Heart left ventricle (tissue), 16 donors: ENCODE results near the gene AGMO. TPM values are rescaled to one million over a fixed set of nuclear protein-coding genes. Genes with fewer than 3 reads are reported as not detected.

Experiments
- ATAC-seq, 4 donors: fragments of 200-7000 bp; cut with Tn5 transposase; one replicate each; pipeline ENCODE4 v1.9.1; 2020 to 2022; ENCODE audit warnings: moderate library complexity in 4 of 4, mild to moderate bottlenecking in 3 of 4, moderate number of reproducible peaks in 1 of 4
- DNase-seq, 5 donors: peaks; one replicate each; pipeline ENCODE4 v3.0.0-alpha.2; 2020
- H3K27ac ChIP-seq, 12 donors: fragments of 200-600 bp; sonication (generic) in 4 of 12; one replicate each; pipeline versions ENCODE4 v1.5.0 to v1.8.0; 2016 to 2022; ENCODE audit warnings: mild to moderate bottlenecking in 2 of 12
- H3K27me3 ChIP-seq, 9 donors: fragments of 200-600 bp; sonication (generic) in 2 of 9; one replicate each; pipeline versions ENCODE4 v1.5.1 to v1.8.0; 2016 to 2022; ENCODE audit warnings: mild to moderate bottlenecking in 3 of 9
- H3K36me3 ChIP-seq, 9 donors: fragments of 200-600 bp; sonication (generic) in 2 of 9; one replicate each; pipeline versions ENCODE4 v1.5.0 to v1.8.0; 2018 to 2022; ENCODE audit warnings: mild to moderate bottlenecking in 2 of 9
- H3K4me1 ChIP-seq, 12 donors: fragments of 200-600 bp; sonication (generic) in 4 of 12; one replicate each; pipeline versions ENCODE4 v1.5.0 to v1.8.0; 2016 to 2022; ENCODE audit warnings: mild to moderate bottlenecking in 3 of 12
- H3K4me3 ChIP-seq, 12 donors: fragments of 200-600 bp; sonication (generic) in 4 of 12; one replicate each; pipeline versions ENCODE4 v1.5.0 to v1.8.0; 2017 to 2022; ENCODE audit warnings: mild to moderate bottlenecking in 9 of 12, moderate library complexity in 4 of 12
- H3K9me3 ChIP-seq, 12 donors: fragments of 200-600 bp; sonication (generic) in 4 of 12; one replicate each; pipeline versions ENCODE4 v1.5.0 to v1.8.0; 2016 to 2022; ENCODE audit warnings: mild to moderate bottlenecking in 1 of 12
- CTCF ChIP-seq, 12 donors: fragments of 200-600 bp; sonication (generic) in 4 of 12; IDR thresholded peaks; one replicate each; pipeline versions ENCODE4 v1.5.0 to v1.8.0; 2018 to 2022; ENCODE audit warnings: antibody characterized with exemption in 12 of 12, mild to moderate bottlenecking in 5 of 12
- POLR2A ChIP-seq, 2 donors: fragments of 450-650 bp; IDR thresholded peaks; one replicate each; pipeline ENCODE4 v1.6.1; 2017; ENCODE audit warnings: antibody characterized with exemption in 2 of 2, mild to moderate bottlenecking in 2 of 2, moderate library complexity in 2 of 2
- WGBS, 4 donors: extraction: QIAGEN DNeasy Blood & Tissue Kit in 2 of 4; methylation state at CpG; one replicate each; pipeline versions ENCODE4 v1.1.5 to v1.1.7; 2013 to 2018; 5-methylcytosine and 5-hydroxymethylcytosine counted together
- intact Hi-C, 10 donors: fragments of 100-400 bp; cut with DNase I; formaldehyde crosslinking; loops; one replicate each; pipeline versions ENCODE4 v1.11.1 to v1.14.2; 2022
- polyA plus RNA-seq, 2 donors: library from polyadenylated mRNA; stranded (reverse); fragments of 200-250 nt; gene quantifications; one replicate each; pipeline ENCODE4 v1.2.3, GENCODE V29; 2013
- total RNA-seq, 9 donors: library from RNA; depleted of rRNA in 2 of 9; stranded (reverse); fragments of >200 nt in 2 of 9; fragmentation: NEBNext Ultra II Directional in 3 of 9; extraction: Animal tissue kit (Norgen Biotek cat#: 25700) in 3 of 9; gene quantifications; one replicate each; pipeline versions ENCODE4 v1.1.0 to v1.2.4, GENCODE V29; 2016 to 2023
- donor health status: ischemic (EF 13 %, LVEDD 7.1; RV severe dilation, severe dysfunction).
- donor health status: healthy with polysubstance abuse.
- donor health status: DM: no; HTN: yes; CAD: no.
- donor health status: DM: no; HTN: no; CAD: no.
- donor health status: ischemic (EF 25% LVEDD 6.9; RV normal size, moderate dysfunction).
- donor health status: ischemic (EF 25% LVEDD 5.7; RV mildly dilated, moderate dysfunction).
- donor health status: healthy.
- donor health status: DM: yes; HTN: yes; CAD: no.
- donor health status: ischemic (EF 35%, LVEDD 5.7; RV mildly dilated, moderate dysfunction).
- donor health status: nonischemic (EF 11% LVEDD 7.7; RV severe dilation, severe dysfunction).
- donor health status: DM: yes; HTN: yes; CAD: no.
- donor health status: PGD.
- donor health status: ischemic (EF 29% LVEDD 5.4; RV normal size, mild dysfunction).
- donor health status: nonischemic (EF 23%, LVEDD 6.1; RV moderate dilation, normal function).

AGMO gene
- total and polyA plus RNA-seq, 11 donors = 0.12 to 0.72 (median 0.40) TPM; not detected in 1

DNA sequence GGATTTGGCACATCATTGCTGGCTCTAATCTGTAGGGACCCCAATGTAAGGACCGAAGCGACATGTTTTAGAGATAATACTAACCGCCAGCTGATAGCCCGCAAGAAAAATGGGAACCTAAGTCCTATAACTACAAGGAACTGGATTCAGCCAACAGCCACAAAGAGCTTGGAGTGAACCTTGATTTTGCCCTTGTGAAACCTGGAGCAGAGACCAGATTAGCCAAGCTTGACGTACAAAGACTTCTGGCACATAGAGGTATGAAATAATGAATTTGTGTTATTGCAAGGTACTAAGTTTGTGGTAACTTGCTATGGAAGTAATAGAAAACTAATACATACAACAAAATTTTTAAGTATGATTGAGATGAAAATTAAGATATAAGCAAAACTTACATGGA, 246.9 kb downstream of the AGMO start:
- ATAC-seq (no peak), DNase-seq (no peak)
- intact Hi-C loops = no loop called here
- Histone ChIP-seq H3K27me3 (no peaks in the 10 kb centered on the region), H3K36me3 (no peaks in the 10 kb centered on the region), H3K9me3 (peaks cover 0 to 17% (median 0%) of the 10 kb centered on the region in 12 donors), H3K27ac (no peak overlapping the region), H3K4me3 (no peak overlapping the region), H3K4me1 (no peaks in the 10 kb centered on the region)
- WGBS, 4 donors = 87 to 93% (median 91%) methylated on average over 5 of the region's 5 CpGs
- TF ChIP-seq POLR2A (IDR thresholded peaks at IDR 0.05) = no peak

DNA sequence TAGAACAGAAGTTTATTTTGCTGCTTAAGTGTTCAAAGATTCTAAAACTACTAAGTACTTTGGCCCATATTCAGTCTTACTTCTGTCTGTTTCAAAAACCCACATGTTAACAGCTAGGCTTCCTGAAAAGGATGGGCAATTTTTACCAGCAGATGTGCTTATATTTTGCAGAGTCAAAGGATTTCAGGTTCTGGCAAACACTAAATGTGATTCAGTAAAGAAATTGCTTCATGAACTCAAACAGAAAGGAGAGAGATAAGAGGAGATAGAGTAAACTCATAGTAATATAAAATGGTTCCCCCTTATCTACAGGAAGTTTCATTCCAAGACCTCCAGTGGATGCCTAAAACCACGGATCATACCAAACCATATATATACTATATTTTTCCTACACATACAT, 248.5 kb downstream of the AGMO start:
- DNase-seq (no peak), ATAC-seq (no peak)
- Histone ChIP-seq H3K4me1 (no peaks in the 10 kb centered on the region), H3K27me3 (no peaks in the 10 kb centered on the region), H3K27ac (no peak overlapping the region), H3K9me3 (peaks cover 0 to 17% (median 0%) of the 10 kb centered on the region in 12 donors), H3K36me3 (no peaks in the 10 kb centered on the region), H3K4me3 (no peak overlapping the region)
- intact Hi-C loops = no loop called here
- TF ChIP-seq CTCF (IDR thresholded peaks at IDR 0.05) (no peak), POLR2A (IDR thresholded peaks at IDR 0.05) (no peak)
- WGBS, 4 donors = 48 to 58% (median 55%) methylated on average over 1 of the region's 1 CpG

DNA sequence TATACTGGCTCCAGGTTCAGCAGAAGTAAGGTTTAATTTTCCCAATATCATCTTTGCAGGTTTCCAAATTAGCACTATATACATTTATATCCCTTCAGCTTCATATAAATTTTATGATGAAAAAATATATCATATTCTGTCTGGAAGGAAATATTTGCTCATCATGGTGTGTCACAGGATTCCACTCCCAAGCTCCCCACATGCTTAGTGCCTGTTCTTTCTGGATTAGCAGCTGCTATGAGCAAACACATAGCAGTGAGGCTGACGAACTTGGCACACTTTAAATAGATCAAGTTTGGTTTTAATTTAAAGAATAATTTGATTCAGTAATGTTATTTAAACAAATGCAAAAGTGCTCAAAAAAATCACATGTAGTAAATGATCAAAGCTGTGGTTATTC, 251.9 kb downstream of the AGMO start:
- Histone ChIP-seq H3K27ac (no peak overlapping the region), H3K4me3 (no peak overlapping the region), H3K4me1 (no peaks in the 10 kb centered on the region), H3K9me3 (peaks cover 0 to 17% (median 0%) of the 10 kb centered on the region in 12 donors), H3K36me3 (no peaks in the 10 kb centered on the region), H3K27me3 (no peaks in the 10 kb centered on the region)
- TF ChIP-seq CTCF (IDR thresholded peaks at IDR 0.05) (no peak), POLR2A (IDR thresholded peaks at IDR 0.05) (no peak)
- ATAC-seq (no peak), DNase-seq (no peak)
- intact Hi-C loops = loop anchor here in 4 of 10 donors (5.0 to 10.0 kb wide), 5 partner anchors 247 to 762 kb away; no protein-coding TSS in a partner anchor
- 74 to 88% (median 80%) methylated on average over 1 of the region's 1 CpG for WGBS, 4 donors

- Histone ChIP-seq H3K27me3 (no peaks in the 10 kb centered on the region), H3K9me3 (peaks cover 0 to 17% (median 0%) of the 10 kb centered on the region in 12 donors), H3K27ac (no peak overlapping the region), H3K4me1 (no peaks in the 10 kb centered on the region), H3K36me3 (no peaks in the 10 kb centered on the region), H3K4me3 (no peak overlapping the region)
- intact Hi-C loops = loop anchor here in 4 of 10 donors (5.0 to 10.0 kb wide), 5 partner anchors 248 to 763 kb away; no protein-coding TSS in a partner anchor
- TF ChIP-seq POLR2A (IDR thresholded peaks at IDR 0.05) (no peak), CTCF (IDR thresholded peaks at IDR 0.05) (no peak)
- WGBS, 4 donors = 96 to 98% (median 97%) methylated on average over 3 of the region's 3 CpGs
- no peak for DNase-seq
- ATAC-seq = no peak
Measured at GRCh38 chr7:15308821-15309220, 253.0 kb downstream of the AGMO start.

- Histone ChIP-seq H3K27ac (no peak overlapping the region), H3K4me3 (no peak overlapping the region), H3K4me1 (no peaks in the 10 kb centered on the region), H3K36me3 (no peaks in the 10 kb centered on the region), H3K9me3 (no peaks in the 10 kb centered on the region), H3K27me3 (no peaks in the 10 kb centered on the region)
- intact Hi-C loops = loop anchor here in 4 of 10 donors (5.0 to 10.0 kb wide), 5 partner anchors 251 to 766 kb away; no protein-coding TSS in a partner anchor
- ATAC-seq (no peak), DNase-seq (no peak)
- TF ChIP-seq CTCF (IDR thresholded peaks at IDR 0.05) = no peak
- no peak for TF ChIP-seq POLR2A (IDR thresholded peaks at IDR 0.05)
Measured at GRCh38 chr7:15306296-15306695, 255.5 kb downstream of the AGMO start.
